A549 treated with ZK216348 at 1 μM for 4 hours (cell line): ENCODE measurements around the gene VCPKMT. TPM values are rescaled to one million over a fixed set of nuclear protein-coding genes. Genes with fewer than 3 reads are reported as not detected.

Experiments used
- total RNA-seq: library from RNA; stranded (reverse); fragments of 200-300 nt; extraction: Qiagen RNA extraction; gene quantifications from 5 replicates; pipeline ENCODE4 v1.2.3, GENCODE V29; 2022; ENCODE audit warnings: low read depth

Gene VCPKMT
- 7.3 to 10.2 TPM (median 9.0 TPM) in 5 replicates for total RNA-seq

DNA sequence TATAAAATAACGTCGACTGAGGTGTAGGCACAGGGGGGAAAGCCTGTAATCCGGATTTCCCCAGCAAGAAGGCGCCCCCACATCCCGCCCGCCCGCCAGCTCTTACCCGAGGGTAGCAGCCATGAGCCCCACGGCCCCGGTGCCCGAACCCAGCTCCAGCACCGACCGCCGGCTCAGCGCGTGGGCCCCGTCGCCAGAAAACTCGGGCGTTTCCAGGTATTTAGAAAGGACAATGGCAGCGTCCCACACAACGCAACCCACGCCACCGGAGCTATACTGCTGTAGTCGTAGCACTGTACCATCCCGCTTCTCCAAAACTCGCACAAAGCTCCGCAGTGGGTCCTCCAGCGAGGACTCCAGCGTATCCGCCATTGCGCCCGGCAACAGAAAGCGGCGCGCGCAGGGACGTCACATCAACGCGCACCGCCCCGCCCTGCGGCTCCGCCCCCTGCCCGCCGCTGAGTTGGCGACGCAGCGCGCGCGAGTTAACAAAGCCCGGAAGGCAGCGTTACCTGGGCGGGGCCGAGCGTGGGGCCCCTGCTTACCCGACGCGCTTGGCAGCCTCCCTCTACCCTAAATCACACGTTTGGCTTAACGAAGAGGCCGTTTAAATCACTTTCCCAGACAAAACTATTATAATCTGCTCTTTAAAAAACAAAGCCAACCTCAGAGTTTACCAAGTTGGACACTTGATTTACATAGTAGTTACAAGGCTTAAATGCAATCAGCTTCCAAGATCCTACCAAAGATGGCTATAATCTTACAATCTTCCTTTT lies at the start of gene VCPKMT:
Gene VCPKMT, minus strand, starts transcription at position 392 of the 776 bp plus-strand sequence. Its CDS starts 20 bp downstream, at position 372.

Other genes with a start within 250 kb of the VCPKMT start
- 58.3 to 82.4 TPM (median 76.4 TPM) in 5 replicates for gene ARF6, start 223.5 kb downstream of the VCPKMT start, total RNA-seq
- gene SOS2, start 115.0 kb upstream of the VCPKMT start, total RNA-seq: 6.1 to 12.9 TPM (median 11.6 TPM) in 5 replicates
- gene L2HGDH, start 195.7 kb upstream of the VCPKMT start, total RNA-seq: 8.3 to 11.4 TPM (median 10.4 TPM) in 5 replicates
- gene DMAC2L, start 195.8 kb upstream of the VCPKMT start, total RNA-seq: 9.2 to 13.3 TPM (median 12.5 TPM) in 5 replicates